GM12892 (cell line): ENCODE measurements around the gene BARHL1.

Experiments used
- POLR2A ChIP-seq: IDR thresholded peaks from 2 replicates; pipeline ENCODE4 v1.6.1; 2011; ENCODE audit warnings: low read depth, low read length, control low read depth
- POLR2AphosphoS5 ChIP-seq: IDR thresholded peaks from 2 replicates; pipeline ENCODE4 v1.6.1; 2011; ENCODE audit warnings: low read depth, low read length, control low read depth
- TAF1 ChIP-seq: IDR thresholded peaks from 2 replicates; pipeline ENCODE4 v1.6.1; 2011; ENCODE audit warnings: low read depth, mild to moderate bottlenecking, control low read depth, low read length, borderline replicate concordance

GRCh38 chr9:132546148-132547051, 36.0 kb upstream of the BARHL1 start:
- TF ChIP-seq TAF1 (no peak), POLR2A (no peak), POLR2AphosphoS5 (no peak)
